ENCODE measurements around the gene YEATS2.

DNA sequence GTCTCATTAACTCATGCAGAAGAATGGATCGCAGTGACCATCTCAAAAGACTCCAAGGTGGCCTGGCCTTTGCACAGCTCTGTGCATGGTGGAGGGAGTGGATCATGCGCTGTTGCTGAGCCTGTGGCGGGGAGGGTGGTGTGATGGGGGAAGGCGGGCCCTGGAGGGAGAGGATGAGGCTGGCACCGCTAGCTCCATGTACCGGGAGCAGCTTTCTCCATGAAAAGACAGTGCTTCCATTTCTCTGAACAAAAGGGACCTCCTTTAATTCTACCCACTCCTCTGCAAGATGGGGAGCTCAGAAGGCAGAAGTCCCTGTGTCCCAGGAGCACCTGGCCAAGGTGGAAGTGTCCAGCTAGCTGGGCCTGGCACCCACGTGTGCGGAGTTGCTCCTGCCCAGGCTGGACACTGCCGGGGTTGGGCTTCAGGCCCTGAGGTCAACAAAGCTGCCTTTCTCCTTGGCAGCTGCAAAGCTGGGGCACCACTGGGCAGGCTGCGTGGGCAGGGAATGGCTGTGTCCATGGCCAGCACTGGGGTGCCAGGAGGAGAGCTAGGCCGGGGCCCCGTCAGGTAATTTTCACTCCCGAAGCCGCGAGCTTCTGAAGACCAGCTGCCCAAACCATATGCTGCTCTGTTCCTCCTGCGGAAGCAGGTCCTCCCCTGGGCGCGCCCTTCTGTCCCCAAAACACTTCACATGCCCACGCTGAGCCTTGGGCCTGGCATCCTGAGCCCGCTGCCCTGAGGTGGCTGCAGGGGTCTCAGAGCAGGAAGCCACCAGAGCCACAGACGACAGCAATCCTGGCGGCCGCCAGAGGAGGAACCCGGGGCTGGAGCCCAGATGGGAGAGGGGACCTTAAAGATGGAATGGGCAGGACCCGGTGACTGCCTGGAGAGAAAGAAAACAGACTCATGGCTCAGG is 121.4 kb downstream of the YEATS2 start:
- TF ChIP-seq, protein P1, sequence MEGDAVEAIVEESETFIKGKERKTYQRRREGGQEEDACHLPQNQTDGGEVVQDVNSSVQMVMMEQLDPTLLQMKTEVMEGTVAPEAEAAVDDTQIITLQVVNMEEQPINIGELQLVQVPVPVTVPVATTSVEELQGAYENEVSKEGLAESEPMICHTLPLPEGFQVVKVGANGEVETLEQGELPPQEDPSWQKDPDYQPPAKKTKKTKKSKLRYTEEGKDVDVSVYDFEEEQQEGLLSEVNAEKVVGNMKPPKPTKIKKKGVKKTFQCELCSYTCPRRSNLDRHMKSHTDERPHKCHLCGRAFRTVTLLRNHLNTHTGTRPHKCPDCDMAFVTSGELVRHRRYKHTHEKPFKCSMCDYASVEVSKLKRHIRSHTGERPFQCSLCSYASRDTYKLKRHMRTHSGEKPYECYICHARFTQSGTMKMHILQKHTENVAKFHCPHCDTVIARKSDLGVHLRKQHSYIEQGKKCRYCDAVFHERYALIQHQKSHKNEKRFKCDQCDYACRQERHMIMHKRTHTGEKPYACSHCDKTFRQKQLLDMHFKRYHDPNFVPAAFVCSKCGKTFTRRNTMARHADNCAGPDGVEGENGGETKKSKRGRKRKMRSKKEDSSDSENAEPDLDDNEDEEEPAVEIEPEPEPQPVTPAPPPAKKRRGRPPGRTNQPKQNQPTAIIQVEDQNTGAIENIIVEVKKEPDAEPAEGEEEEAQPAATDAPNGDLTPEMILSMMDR (IDR thresholded peaks at IDR 0.05), result no peak
- no peak for TF ChIP-seq POLR2A (IDR thresholded peaks at IDR 0.05)

Measured in right lobe of liver (tissue), 4 donors.